Activated T-cell treated with anti-CD3 and anti-CD28 coated beads, Interleukin-2, amount 50 U/mL, for 48 hours (primary cell): ENCODE measurements around the gene CPSF6.
"Not testable (repeated sequence)": the region's sequence is repeated elsewhere in the genome, so short reads cannot be mapped to it uniquely, and the experiment has no call there.

ENCODE experiments used
- DNase-seq, 2 experiments: peaks; one replicate each; pipeline ENCODE4 v3.0.0-alpha.2; 2020

The CPSF6 gene

GRCh38 chr12:69262264-69262974, 23.1 kb downstream of the CPSF6 start:
- no peak for DNase-seq

GRCh38 chr12:69265205-69265604, 25.8 kb downstream of the CPSF6 start:
- DNase-seq, result no peak

- DNase-seq, result not testable (repeated sequence)
Observed at GRCh38 chr12:69265633-69266032, 26.3 kb downstream of the CPSF6 start.

GRCh38 chr12:69266036-69266635, 26.8 kb downstream of the CPSF6 start:
- no peak for DNase-seq

GRCh38 chr12:69269736-69270135, 30.4 kb downstream of the CPSF6 start:
- DNase-seq, result no peak

GRCh38 chr12:69272511-69272910, 33.1 kb downstream of the CPSF6 start:
- no peak for DNase-seq

GRCh38 chr12:69274861-69275260, 35.5 kb downstream of the CPSF6 start:
- no peak for DNase-seq

GRCh38 chr12:69275471-69275891, 36.1 kb downstream of the CPSF6 start:
- DNase-seq, result no peak

- DNase-seq, result no peak
Observed at GRCh38 chr12:69278814-69279782, 39.7 kb downstream of the CPSF6 start.

GRCh38 chr12:69284131-69284530, 44.8 kb downstream of the CPSF6 start:
- peak in 1 of 2 experiments; percentile 44 for DNase-seq

- no peak for DNase-seq
Observed at GRCh38 chr12:69287556-69287955, 48.2 kb downstream of the CPSF6 start.

- DNase-seq, result peak; percentile 82 to 84
Observed at GRCh38 chr12:69290545-69291277, 51.3 kb downstream of the CPSF6 start.

GRCh38 chr12:69291278-69291593, 51.9 kb downstream of the CPSF6 start:
- no peak for DNase-seq

GRCh38 chr12:69298133-69298532, 58.8 kb downstream of the CPSF6 start:
- DNase-seq, result no peak

GRCh38 chr12:69298947-69299346, 59.6 kb downstream of the CPSF6 start:
- DNase-seq, result no peak

- DNase-seq, result no peak
Observed at GRCh38 chr12:69304284-69304683, 64.9 kb downstream of the CPSF6 start.

- DNase-seq, result no peak
Observed at GRCh38 chr12:69309461-69309860, 70.1 kb downstream of the CPSF6 start.

- DNase-seq, result no peak
Observed at GRCh38 chr12:69313209-69313608, 73.8 kb downstream of the CPSF6 start.

- not testable (repeated sequence) for DNase-seq
Observed at GRCh38 chr12:69316784-69317183, 77.4 kb downstream of the CPSF6 start.

- not testable (repeated sequence) for DNase-seq
Observed at GRCh38 chr12:69317233-69317632, 77.9 kb downstream of the CPSF6 start.

- DNase-seq, result no peak
Observed at GRCh38 chr12:69318225-69318624, 78.9 kb downstream of the CPSF6 start.

GRCh38 chr12:69321351-69321750, 82.0 kb downstream of the CPSF6 start:
- DNase-seq, result no peak
